Skeletal muscle cell (primary cell): ENCODE data around the gene ADAM17.

Experiments
- DNase-seq: peaks from one replicate; pipeline ENCODE4 v3.0.0-alpha.2; 2010; ENCODE audit warnings: low read depth
- H3K4me3 ChIP-seq: 2 replicates; pipeline ENCODE4 v1.5.1; 2011; ENCODE audit warnings: low read depth, mild to moderate bottlenecking, control low read depth, low read length, moderate library complexity

The ADAM17 gene

DNA sequence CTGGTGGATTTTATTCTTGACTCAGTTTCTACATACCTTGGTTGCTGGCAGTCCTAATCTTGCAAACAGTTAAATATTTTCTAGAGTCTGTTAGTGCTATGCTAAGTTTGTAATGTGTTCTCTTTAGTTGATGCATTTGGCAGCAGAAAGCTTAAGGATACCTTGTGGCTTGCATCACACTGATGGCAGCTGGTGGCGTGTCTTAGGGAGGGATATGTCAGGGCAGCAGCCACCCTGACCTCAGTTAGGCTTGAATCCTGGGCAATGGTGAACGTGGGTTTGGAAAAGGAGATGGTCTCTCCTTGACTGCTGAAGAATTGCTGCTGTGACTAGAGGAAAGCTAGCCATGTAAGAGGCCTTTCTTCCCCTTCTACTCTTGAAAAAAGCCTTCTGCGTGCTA, 77.1 kb downstream of the ADAM17 start:
- no peak overlapping the region for H3K4me3 ChIP-seq
- DNase-seq: no peak

DNA sequence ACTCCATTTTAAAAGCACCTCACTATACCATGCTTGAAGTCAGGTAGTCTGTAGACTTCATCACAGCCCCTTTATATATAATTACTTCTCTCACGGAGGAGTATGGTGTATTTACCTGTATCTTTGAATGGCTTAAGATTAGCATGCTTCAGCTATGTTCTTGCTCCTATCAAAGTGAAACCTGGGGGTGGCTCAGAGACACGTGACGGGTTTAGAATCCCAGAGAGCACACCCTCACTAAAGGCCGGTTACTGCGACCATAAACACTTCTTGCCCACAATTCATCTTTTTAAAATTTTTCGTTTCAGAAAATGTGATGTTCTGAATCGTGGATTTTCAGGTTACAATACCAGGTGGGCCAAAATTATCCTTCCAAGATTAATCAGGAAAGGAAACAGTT, 77.7 kb downstream of the ADAM17 start:
- DNase-seq: no peak

DNA sequence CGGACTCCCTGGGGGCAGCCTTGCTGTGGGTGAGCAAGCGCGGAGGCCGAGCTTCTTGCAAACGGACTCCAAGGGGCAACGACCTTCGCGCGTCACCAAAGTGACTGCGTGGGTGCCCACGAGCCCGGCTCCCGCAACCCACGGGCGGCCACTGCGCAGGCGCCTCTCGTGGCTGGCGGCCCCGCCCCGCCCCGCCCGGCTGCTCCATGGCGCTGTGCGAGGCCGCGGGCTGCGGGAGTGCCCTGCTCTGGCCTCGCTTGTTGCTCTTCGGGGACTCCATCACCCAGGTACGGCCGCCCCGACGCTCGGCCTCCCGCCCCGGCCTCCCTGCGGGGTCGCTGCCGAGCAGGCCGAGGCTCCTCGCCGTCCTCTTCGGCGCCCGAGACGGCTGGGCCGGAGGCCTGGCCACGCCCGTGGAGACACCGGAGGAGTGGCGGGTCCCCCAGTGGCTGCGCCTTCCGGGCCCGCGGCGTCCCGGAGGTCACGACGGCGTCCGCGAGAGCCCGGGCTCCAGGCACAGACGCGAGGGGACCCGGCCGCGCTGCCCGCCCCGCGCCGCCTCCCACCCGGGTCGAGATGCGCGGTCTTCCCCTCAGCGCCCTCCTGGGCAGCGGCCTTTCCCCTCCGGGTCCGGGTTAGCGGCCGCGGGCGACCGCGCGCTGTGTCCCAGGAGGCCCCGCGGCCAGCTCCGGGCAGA, 81.1 kb downstream of the ADAM17 start, which contains the start of gene IAH1:
Gene IAH1, plus strand, starts transcription at position 191 of the 697 bp plus-strand sequence. Its CDS starts 16 bp downstream, at position 207.
- H3K4me3 ChIP-seq: peak within 1 kb of the TSS; percentile 82
- no peak for DNase-seq

More for the DNA sequence above, 77.7 kb downstream of the ADAM17 start:
- no peak overlapping the region for H3K4me3 ChIP-seq

DNA sequence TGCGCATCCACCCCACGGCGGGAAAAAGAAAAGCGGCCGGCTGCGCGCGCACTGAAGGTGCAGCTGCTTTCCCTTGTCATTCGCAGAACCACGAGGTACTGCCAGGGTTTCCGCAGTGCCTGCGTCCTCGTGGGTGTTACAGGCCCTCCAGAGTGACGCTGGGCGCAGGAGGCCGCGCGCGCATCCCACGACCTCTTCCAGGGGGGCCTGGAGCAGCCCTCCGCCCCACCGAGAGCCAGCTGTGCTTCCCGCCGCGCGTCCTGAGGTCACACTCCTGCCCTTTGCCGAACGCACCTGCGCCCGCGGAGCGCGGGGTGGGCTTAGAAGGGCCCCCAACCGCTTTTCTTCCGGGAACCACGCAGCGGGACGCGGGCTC, 81.7 kb downstream of the ADAM17 start:
- H3K4me3 ChIP-seq: peak overlapping the region; percentile 82
- no peak for DNase-seq

DNA sequence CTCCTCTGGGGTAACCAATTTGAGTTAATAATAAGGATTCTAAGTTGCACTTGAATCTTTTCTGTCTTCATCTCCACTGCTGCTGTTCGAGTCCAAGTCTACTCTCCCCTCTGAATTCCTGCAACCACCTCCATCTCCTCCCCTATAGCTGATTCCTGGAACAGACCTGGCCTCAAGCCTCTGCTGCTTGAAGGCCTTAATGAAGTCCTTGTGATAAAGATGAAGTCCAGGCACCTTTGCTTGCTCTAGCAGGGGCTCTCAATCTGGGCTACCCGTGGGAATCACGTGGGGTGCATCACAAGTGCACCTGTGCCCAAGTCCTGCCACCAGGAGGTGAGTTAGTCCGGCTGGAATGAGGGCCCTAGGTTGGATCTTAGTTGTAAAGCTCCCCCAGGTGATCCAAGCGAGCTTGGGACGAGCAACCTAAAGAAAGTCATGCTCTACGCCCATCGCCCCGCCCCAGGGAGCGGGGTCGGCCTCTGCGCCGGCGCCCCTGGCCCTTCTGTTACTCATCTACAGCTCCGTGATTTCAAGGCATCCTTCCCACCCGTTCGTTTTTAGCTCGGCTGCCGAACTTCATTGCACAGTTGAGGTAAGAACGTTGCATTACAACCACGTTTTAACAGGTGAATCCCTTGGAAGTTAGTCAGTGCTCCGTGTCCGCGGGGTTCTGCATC, 82.2 kb downstream of the ADAM17 start:
- no peak for DNase-seq
- peak overlapping the region; percentile 82 for H3K4me3 ChIP-seq

DNA sequence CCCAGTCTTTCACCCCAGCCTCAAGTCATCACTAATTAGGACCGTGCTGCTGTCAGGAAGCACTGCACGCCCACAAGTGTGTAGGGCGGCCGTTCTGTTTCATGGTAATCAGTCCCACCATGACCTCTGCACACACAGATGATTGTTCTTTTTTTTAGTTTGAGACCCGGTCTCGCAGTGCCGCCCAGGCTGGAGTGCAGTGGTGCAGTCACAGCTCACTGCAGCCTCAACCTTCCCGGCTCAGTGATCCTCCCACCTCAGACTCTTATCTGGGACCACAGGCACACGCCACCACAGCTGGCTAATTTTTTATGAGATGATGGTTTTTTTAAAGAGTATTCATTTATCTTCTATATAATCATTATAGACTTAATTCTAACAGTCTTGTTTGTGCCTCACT, 83.1 kb downstream of the ADAM17 start:
- DNase-seq: no peak
- no peak overlapping the region for H3K4me3 ChIP-seq

DNA sequence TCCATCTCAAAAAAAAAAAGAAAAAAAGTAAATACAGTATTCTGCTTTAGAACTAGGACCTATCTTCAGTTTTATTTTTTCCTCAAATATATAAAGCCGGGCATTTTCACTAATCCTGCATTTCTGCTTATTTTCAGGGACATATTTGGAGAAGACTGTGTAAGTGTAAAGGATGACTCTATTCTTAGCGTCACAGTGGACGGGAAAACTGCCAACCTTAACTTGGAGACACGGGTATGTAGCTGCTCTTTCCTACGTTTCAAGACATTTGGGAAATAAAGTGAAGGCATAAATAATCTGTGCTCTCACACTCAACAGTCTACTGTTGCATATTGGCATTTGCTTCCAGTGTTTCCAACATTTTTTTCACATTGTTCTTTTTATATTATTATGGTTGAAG, 84.4 kb downstream of the ADAM17 start:
- DNase-seq: no peak
- no peak overlapping the region for H3K4me3 ChIP-seq

DNA sequence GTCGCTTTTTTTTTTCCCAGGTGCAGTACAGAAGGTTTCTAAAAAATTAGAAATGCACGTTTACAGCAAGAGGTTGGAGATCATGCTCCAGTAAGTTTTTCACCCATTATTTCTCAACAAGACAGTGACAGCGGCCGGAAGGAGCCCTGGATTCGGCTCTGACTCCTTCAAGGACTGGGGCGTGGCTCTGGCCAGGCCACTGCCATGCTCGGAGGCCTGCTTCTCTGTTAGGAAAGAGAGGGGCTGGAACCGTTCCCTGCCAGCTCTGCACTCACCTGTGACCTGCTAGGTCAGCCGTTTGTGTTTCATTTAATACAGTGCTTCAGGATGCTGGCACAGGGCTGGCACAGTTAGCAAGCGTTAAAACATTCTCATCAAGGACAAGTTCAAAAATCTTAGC, 87.9 kb downstream of the ADAM17 start:
- H3K4me3 ChIP-seq: no peak overlapping the region
- DNase-seq: no peak

DNA sequence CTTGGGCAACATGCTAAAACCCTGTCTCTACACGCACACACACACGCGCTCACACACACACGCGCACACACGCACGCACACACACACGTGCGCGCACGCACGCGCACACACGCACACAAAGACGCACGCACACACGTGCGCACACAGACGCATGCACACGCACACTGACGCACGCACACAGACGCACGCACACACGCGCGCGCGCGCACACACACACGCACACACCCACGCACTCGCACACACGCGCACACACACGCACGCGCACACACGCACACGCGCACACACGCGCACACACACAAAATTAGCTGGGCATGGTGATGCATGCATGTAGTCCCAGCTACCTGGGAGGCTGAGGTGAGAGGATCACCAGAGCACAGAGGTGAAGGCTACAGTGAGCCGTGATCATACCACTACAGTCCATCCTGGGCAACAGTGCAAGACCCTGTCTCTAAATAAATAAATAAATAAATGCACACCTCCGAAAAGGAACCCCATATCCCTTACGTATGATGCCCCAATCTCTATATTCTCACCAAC, 89.4 kb downstream of the ADAM17 start:
- H3K4me3 ChIP-seq: no peak overlapping the region
- DNase-seq: no peak

DNA sequence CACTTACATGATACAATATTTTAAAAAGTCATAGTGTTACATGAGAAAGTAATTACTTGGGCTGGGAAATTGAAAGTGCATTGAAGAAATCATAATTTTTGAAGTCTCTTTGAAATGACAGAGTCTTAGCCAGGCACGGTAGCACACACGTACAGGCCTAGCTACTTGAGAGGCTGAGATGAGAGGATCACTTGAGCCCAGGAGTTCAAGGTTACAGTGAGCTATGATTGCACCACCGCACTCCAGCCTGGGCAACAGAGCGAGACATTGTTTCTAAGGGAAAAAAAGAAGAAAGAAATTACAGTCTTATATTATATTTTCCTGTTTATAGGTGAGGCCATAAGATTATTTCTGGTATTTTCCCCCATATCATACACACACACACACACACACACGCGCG, 90.5 kb downstream of the ADAM17 start:
- DNase-seq: no peak

DNA sequence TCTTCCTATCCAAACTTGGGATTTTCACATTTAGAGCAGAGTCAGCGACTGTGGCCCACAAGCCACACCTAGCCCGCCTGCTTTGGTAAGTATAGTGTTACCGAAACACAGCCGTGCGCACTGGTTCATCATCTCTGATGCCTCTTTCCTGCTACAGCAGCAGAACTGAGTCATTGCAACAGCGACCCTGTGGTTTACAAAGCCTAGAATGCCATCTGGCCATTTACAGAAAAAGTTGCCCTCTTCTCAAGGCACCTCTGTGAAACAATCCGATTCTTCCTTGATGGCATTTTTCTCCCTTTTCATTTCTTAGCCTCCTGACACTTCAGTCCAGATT, 92.0 kb downstream of the ADAM17 start:
- H3K4me3 ChIP-seq: no peak overlapping the region
- no peak for DNase-seq

More for the DNA sequence above, 90.5 kb downstream of the ADAM17 start:
- H3K4me3 ChIP-seq: no peak overlapping the region

DNA sequence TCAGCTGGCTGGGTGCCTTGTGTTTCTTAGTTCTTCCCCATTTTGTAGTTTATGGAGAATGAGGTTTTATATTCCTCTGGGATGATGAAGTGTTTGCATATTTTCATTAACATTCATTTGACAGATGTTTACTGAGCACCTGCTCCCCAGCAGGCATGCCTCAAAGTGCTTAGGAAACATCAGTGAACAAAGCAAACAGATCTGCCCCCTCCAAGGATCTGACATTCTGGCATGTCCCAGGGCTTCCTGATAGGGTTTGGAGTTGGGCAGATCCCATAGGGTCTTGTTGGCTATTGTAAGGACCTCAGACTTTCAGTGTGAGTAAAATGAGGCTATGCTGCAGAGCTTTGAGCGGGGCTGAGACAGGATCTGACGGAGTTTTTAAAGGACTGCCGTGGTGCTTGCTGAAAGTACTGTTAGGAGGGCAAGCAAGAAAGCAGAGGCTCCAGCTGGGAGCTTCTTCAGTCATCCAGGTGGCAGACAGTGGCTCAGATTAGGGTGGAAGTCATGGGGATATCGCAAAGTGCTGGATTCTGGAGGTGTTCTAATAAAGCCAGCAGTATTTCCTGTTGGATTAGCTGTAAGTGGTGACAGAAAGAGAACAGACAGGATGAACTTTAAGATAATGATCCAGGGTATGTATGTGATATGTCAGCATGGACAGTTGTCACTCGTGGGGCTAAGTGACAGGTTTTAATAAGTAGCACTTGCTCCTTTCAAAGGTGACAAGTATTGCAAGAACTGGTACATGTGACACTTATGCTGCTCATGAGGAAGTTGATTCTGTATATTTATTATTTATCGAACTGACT, 92.5 kb downstream of the ADAM17 start:
- no peak for DNase-seq
- no peak overlapping the region for H3K4me3 ChIP-seq

DNA sequence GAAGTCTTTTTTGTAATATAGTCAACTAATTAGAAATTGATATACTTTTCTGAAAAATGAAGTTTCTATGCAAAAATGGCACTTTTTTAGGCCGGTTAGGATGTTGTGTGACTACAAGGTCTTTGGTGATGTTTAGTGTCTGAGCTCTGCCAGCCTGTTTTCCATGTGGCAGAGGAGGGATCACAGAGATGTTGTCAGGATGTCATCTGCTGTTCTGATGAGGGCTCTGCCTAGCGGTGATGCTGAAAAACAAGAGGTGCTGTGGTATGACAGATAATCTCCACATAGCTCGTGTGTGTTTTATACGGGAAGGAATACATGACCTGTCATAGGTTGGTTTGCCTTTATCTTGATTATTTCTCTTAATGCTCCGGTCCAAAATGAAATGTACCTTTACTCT, 93.3 kb downstream of the ADAM17 start:
- no peak for DNase-seq
- no peak overlapping the region for H3K4me3 ChIP-seq

DNA sequence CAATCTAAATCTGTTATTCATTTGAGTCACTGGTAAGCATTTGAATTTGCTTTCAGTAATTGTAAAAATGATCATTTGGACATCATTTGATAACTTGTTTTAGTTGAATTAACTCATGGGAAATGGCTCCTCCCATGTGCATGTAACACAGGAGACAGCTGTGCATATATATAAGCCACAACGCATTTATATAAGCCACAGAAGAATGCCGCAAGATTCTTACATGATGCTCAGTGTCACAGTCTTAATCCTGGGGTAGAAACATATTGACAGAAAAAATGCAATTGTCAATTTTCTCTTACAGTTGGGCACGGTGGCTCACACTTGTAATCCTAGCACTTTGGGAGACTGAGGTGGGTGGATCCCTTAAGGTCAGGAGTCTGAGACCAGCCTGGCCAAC, 94.6 kb downstream of the ADAM17 start:
- no peak overlapping the region for H3K4me3 ChIP-seq

DNA sequence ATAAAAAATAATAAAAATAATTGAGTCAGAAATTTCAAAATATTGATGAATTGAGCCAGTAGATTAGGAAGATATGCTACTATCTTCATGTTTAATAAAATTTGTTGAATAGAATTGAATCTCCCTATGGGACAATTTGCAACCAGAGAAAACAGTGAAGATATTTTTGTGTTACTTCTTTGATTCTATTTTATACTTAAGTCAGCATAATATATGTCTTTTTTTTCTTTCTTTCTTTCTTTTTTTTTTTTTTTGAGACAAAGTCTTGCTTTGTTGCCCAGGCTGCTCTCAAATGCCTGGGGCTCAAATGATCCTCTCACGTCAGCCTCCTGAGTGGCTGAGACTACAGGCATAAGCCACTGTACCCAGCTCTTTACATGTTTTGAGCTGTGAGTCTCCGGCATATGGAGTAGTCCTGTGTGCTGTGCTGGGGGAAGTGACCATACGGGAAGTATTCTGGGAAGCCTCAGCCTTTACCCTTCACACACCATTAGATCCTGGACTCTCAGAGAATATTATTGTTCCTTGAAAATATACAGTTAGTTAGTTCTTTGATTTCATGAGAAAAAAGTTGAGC, 95.1 kb downstream of the ADAM17 start:
- H3K4me3 ChIP-seq: no peak overlapping the region
- no peak for DNase-seq

More for the DNA sequence above, 94.6 kb downstream of the ADAM17 start:
- no peak for DNase-seq

DNA sequence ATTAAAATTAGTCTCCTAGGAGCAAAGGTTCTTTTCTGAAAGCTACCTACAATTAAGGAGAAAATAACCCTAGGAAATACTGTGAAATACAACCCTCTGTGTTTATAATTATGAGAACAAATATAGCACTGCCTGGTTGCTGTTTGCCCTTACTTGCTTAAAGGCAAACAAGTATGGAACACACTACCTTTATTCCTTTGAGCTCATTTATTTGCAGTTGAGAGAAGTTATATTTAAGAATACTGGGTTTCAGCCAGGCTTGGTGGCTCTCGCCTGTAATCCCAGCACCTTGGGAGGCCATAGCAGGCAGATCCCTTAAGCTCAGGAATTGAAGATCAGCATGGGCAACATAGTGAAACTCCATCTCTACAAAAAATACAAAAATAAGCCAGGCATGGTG, 104.4 kb downstream of the ADAM17 start:
- no peak overlapping the region for H3K4me3 ChIP-seq
- DNase-seq: no peak

DNA sequence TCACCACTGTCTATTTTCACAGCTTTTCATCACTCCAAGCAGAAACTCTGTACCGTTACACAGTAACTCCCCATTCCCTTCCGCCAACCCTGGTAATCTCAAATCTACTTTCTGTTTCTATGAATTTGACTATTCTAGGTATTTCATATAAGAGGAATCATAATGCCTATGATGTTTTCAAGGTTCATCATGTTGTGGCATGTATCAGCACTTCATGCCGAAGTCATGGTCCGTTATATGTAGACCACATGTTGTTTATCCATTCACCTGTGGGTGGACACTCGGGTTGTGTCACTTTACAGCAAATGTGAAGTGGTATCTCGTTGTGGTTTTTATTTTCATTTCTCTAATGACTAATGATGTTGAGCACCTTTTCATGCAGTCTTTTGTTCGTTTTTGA, 110.5 kb downstream of the ADAM17 start:
- no peak overlapping the region for H3K4me3 ChIP-seq
- no peak for DNase-seq

DNA sequence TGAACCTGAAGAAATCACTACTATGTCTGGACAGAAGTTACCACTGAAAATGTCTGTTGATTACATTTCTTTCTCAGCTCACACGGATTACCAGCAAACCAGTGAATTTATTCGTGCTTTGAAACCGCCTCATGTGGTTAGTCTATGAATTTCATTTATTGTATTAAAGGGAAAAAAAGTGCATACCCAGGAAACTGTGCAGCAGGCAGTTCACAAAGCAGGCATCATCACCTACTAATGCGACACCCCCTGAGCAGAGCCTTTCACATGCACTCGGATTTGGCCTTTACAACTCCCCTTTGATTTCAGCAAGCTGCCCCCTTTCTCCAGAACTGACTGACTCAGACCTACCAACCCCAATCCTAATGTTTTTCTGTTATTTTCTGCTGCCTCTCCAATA, 112.1 kb downstream of the ADAM17 start:
- H3K4me3 ChIP-seq: no peak overlapping the region
- DNase-seq: no peak

DNA sequence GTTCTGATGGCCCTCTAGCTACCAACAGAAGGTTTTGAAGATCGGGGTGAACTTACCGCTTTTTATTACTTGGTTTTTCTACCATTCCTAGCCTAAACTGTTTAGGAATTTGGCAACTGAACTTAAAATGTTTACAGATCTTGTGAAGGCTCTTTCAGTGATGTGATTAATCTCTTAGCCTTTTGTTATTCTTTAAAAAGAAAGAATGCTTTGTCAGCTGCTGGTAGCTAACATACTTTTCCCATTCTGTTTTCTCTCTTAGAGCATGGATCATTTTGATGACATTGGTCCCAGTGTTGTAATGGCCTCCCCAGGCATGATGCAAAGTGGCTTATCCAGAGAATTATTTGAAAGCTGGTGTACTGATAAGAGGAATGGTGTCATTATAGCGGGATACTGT, 114.1 kb downstream of the ADAM17 start:
- DNase-seq: no peak
- H3K4me3 ChIP-seq: no peak overlapping the region
